Measurements from ENCODE around the gene PCDH1.
"Not testable (repeated sequence)": the region's sequence is repeated elsewhere in the genome, so short reads cannot be mapped to it uniquely, and the experiment has no call there.

GRCh38 chr5:141890429-141890828, 12.2 kb upstream of the PCDH1 start:
- TF ChIP-seq EP300 (IDR thresholded peaks at IDR 0.05; ENCODE audit: low read depth); POLR2AphosphoS5 (IDR thresholded peaks at IDR 0.05); POLR2A (IDR thresholded peaks at IDR 0.05); CTCF (IDR thresholded peaks at IDR 0.05): not testable (repeated sequence)

All from transverse colon (tissue), 4 donors.